Chondrocyte (in vitro differentiated cells): ENCODE measurements around the gene TBRG1. TPM values are rescaled to one million over a fixed set of nuclear protein-coding genes. Genes with fewer than 3 reads are reported as not detected.

Experiments
- DNase-seq: peaks from one replicate; pipeline ENCODE4 v3.0.0; 2021; ENCODE audit warnings: mixed read lengths, low spot score
- H3K27ac Mint-ChIP-seq: one replicate; pipeline ENCODE4 v1.8.0; 2021; ENCODE audit warnings: mild to moderate bottlenecking, moderate library complexity, mixed read lengths; ENCODE audit not compliant: unreplicated experiment
- H3K27me3 Mint-ChIP-seq: 2 replicates; pipeline ENCODE4 v1.8.0; 2021; ENCODE audit warnings: low read depth, mixed read lengths
- H3K36me3 Mint-ChIP-seq: 2 replicates; pipeline ENCODE4 v1.8.0; 2021; ENCODE audit warnings: low read depth, mixed read lengths
- H3K4me1 Mint-ChIP-seq: 2 replicates; pipeline ENCODE4 v1.8.0; 2021; ENCODE audit warnings: low read depth, mild to moderate bottlenecking, mixed read lengths
- H3K4me3 Mint-ChIP-seq: one replicate; pipeline ENCODE4 v1.8.0; 2021; ENCODE audit warnings: mild to moderate bottlenecking, moderate library complexity, mixed read lengths; ENCODE audit not compliant: unreplicated experiment
- H3K9me3 Mint-ChIP-seq: 2 replicates; pipeline ENCODE4 v1.8.0; 2021; ENCODE audit warnings: low read depth, mixed read lengths
- total RNA-seq: library from RNA; stranded (reverse); gene quantifications from 3 replicates; pipeline ENCODE4 v1.2.1, GENCODE V29; 2021
- TF ChIP-seq, protein P1 (sequence below): fragments of 200-600 bp; sonication (generic); IDR thresholded peaks from 2 replicates; pipeline ENCODE4 v1.5.0; 2021; ENCODE audit warnings: antibody characterized with exemption, mild to moderate bottlenecking, moderate library complexity

TBRG1 gene
- total RNA-seq, 1 donor from 2014 or later: 30.0 TPM

DNA sequence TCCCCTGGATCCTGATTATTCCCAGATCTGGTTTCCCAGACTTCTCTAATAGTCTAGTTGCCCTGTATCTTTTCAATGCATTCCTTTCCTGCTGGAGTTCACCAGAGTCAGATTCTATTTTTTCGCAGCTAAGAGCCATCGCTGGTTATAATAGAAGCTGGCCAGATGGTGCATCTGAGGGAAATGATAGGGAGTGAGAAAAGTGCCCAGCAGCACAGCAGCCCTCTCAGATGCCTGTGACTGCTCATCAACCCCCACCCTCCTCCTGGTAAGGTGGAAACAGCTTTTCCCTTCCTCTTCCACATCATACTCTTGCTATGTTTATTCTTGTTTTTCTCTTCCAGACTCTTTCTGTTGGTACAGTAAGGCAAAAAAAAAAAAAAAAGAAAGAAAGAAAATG, 40.1 kb upstream of the TBRG1 start:
- H3K27ac Mint-ChIP-seq: no peak overlapping the region
- no peak for DNase-seq
- no peak overlapping the region for H3K4me3 Mint-ChIP-seq
- no peaks in the 10 kb centered on the region for H3K4me1 Mint-ChIP-seq
- H3K36me3 Mint-ChIP-seq: no peaks in the 10 kb centered on the region
- no peaks in the 10 kb centered on the region for H3K9me3 Mint-ChIP-seq
- TF ChIP-seq, protein P1, sequence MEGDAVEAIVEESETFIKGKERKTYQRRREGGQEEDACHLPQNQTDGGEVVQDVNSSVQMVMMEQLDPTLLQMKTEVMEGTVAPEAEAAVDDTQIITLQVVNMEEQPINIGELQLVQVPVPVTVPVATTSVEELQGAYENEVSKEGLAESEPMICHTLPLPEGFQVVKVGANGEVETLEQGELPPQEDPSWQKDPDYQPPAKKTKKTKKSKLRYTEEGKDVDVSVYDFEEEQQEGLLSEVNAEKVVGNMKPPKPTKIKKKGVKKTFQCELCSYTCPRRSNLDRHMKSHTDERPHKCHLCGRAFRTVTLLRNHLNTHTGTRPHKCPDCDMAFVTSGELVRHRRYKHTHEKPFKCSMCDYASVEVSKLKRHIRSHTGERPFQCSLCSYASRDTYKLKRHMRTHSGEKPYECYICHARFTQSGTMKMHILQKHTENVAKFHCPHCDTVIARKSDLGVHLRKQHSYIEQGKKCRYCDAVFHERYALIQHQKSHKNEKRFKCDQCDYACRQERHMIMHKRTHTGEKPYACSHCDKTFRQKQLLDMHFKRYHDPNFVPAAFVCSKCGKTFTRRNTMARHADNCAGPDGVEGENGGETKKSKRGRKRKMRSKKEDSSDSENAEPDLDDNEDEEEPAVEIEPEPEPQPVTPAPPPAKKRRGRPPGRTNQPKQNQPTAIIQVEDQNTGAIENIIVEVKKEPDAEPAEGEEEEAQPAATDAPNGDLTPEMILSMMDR: no peak
- peaks cover 40% of the 10 kb centered on the region for H3K27me3 Mint-ChIP-seq

DNA sequence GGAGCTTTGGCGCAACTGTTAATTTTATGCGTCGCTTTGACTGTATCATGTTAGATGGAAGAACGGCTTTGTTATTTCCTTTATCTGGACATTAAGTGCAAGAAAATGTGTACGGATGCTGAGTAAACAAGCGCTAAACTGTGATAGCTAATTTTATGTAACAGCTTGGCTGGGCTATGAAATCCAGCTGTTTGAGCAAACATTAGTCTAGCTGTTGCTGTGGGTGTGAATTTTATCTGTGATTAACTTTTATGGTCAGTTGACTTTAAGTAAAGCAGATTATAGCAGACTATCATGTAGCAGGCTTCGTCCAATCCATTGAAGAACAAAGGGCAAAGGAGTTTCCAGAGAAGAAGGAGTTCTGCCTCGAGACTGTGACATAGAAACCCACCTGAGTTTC, 38.9 kb upstream of the TBRG1 start:
- no peak for DNase-seq
- TF ChIP-seq, protein P1: no peak
- H3K27ac Mint-ChIP-seq: no peak overlapping the region
- no peaks in the 10 kb centered on the region for H3K36me3 Mint-ChIP-seq
- H3K9me3 Mint-ChIP-seq: no peaks in the 10 kb centered on the region
- H3K27me3 Mint-ChIP-seq: peaks cover 39% of the 10 kb centered on the region
- no peaks in the 10 kb centered on the region for H3K4me1 Mint-ChIP-seq
- H3K4me3 Mint-ChIP-seq: no peak overlapping the region

DNA sequence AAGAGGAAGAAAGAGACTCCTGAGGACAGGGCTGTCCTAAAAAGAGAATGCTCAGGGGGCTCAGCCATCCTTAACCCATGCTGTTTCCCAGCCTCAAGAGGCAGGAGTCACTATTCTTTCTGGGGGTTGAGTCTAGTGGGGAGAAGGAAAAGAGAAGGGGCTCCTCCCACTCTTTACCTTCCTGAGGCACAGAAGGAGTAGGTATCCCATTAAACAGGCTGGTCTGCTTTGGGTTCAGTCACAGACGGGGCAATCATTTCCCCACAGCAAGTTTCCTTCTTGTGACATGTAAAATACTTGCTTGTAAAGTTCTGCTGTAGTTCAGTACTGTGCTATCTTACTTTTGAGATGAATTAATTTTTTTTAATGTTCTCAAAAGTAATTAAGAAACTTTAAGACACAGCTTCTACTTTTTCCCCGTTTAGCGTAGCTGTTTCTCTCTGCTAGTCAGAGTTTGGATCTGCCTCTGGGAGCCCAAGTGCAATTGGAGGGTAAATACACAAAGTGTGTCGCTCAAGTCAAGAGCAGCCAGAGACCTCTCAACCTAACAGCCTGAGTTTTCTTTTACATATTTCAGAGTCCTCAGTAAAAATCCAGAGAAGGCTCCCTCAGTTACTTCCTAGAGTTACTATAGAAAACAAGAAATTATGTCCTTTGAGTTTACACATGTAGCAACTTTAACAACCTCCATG, 37.8 kb upstream of the TBRG1 start:
- Mint-ChIP-seq H3K4me3 (no peak overlapping the region), H3K36me3 (no peaks in the 10 kb centered on the region), H3K9me3 (no peaks in the 10 kb centered on the region), H3K27ac (no peak overlapping the region), H3K4me1 (no peaks in the 10 kb centered on the region), H3K27me3 (peaks cover 45% of the 10 kb centered on the region)
- no peak for DNase-seq
- TF ChIP-seq, protein P1: no peak

DNA sequence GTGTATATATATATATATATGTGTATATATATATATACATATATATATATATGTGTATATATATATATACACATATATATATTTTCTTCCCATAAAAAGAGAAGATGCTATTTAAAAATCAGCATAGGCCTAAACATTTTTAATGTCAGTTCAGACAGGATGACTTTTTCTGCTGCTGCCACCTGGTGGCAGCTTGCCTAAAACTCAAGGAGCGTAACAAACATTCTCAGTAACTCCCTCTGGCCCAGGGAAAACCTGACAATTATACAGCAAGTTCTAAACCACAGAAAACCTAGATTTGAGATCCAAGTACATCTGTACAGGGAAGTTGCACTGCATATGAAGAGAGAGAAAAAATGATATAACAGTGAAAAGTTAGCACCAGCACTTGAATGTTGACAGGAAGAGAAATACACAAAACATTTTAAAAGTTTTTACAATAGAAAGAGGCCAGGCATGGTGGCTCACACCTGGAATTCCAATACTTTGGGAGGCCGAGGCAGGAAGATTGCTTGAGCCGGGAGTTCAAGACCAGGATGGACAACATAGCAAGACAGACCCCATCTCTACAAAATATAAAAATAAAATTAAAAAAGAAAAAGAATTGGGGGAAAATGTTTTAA, 36.3 kb upstream of the TBRG1 start:
- TF ChIP-seq, protein P1: peak; percentile 82
- no peak overlapping the region for H3K27ac Mint-ChIP-seq
- no peaks in the 10 kb centered on the region for H3K36me3 Mint-ChIP-seq
- H3K9me3 Mint-ChIP-seq: no peaks in the 10 kb centered on the region
- no peaks in the 10 kb centered on the region for H3K4me1 Mint-ChIP-seq
- no peak for DNase-seq
- H3K27me3 Mint-ChIP-seq: peaks cover 50% of the 10 kb centered on the region
- H3K4me3 Mint-ChIP-seq: no peak overlapping the region

DNA sequence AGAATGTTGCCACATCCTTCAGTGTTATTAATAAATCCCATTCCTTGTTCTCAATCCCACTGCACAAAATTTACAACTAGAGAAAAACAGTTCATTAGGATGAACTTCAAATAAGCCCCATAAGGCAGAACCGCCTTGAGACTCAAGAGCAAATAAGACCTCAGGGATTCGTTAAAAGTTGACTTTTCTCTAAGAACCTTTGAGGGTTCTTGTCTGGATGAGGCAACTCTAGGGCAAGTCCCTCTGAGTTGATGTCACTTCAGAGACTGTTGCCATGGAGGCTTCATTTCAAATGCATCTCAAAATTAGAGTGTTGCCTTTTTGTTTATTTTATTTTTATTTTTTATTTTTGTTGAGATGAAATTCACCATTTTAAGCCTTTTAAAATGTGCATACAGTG, 31.2 kb upstream of the TBRG1 start:
- Mint-ChIP-seq H3K4me1 (no peaks in the 10 kb centered on the region), H3K27me3 (peaks cover 47% of the 10 kb centered on the region), H3K4me3 (no peak overlapping the region), H3K36me3 (no peaks in the 10 kb centered on the region), H3K9me3 (no peaks in the 10 kb centered on the region), H3K27ac (no peak overlapping the region)
- no peak for DNase-seq
- TF ChIP-seq, protein P1: no peak
